NB4 (cell line): ENCODE data around the gene PTPRD.
"Not testable (repeated sequence)": the region's sequence is repeated elsewhere in the genome, so short reads cannot be mapped to it uniquely, and the experiment has no call there.

Experiments used
- DNase-seq: peaks from one replicate; pipeline ENCODE4 v3.0.0; 2010; ENCODE audit warnings: low read depth
- H3K4me3 ChIP-seq: one replicate; pipeline ENCODE4 v1.5.1; 2011; ENCODE audit warnings: mild to moderate bottlenecking, low read depth, low read length, moderate library complexity
- MAX ChIP-seq: IDR thresholded peaks from 2 replicates; pipeline ENCODE4 v1.6.1; 2011; ENCODE audit warnings: low read depth, low read length
- MYC ChIP-seq: IDR thresholded peaks from 2 replicates; pipeline ENCODE4 v1.6.1; 2011; ENCODE audit warnings: low read depth, low read length
- POLR2A ChIP-seq: IDR thresholded peaks from 2 replicates; pipeline ENCODE4 v1.6.1; 2011; ENCODE audit warnings: mild to moderate bottlenecking; ENCODE audit not compliant: insufficient read length; ENCODE audit errors: extremely low read depth
- TF ChIP-seq, protein P1 (sequence below): IDR thresholded peaks from one replicate; pipeline ENCODE4 v1.5.1; 2012; ENCODE audit warnings: low read depth, low read length

Gene PTPRD

GRCh38 chr9:9938432-9938831 is 674.4 kb downstream of the PTPRD start:
- TF ChIP-seq, protein P1, sequence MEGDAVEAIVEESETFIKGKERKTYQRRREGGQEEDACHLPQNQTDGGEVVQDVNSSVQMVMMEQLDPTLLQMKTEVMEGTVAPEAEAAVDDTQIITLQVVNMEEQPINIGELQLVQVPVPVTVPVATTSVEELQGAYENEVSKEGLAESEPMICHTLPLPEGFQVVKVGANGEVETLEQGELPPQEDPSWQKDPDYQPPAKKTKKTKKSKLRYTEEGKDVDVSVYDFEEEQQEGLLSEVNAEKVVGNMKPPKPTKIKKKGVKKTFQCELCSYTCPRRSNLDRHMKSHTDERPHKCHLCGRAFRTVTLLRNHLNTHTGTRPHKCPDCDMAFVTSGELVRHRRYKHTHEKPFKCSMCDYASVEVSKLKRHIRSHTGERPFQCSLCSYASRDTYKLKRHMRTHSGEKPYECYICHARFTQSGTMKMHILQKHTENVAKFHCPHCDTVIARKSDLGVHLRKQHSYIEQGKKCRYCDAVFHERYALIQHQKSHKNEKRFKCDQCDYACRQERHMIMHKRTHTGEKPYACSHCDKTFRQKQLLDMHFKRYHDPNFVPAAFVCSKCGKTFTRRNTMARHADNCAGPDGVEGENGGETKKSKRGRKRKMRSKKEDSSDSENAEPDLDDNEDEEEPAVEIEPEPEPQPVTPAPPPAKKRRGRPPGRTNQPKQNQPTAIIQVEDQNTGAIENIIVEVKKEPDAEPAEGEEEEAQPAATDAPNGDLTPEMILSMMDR: no peak
- TF ChIP-seq MYC (no peak), MAX (no peak), POLR2A (no peak)
- DNase-seq: no peak
- H3K4me3 ChIP-seq: no peak overlapping the region

- not testable (repeated sequence) for DNase-seq, H3K4me3 ChIP-seq
Observed at GRCh38 chr9:9931464-9931863, 681.3 kb downstream of the PTPRD start.

- no peak for DNase-seq
- TF ChIP-seq POLR2A (no peak), MAX (no peak), MYC (no peak)
- TF ChIP-seq, protein P1: no peak
- H3K4me3 ChIP-seq: no peak overlapping the region
Observed at GRCh38 chr9:9924376-9924775, 688.4 kb downstream of the PTPRD start.

- TF ChIP-seq, protein P1: no peak
- no peak for TF ChIP-seq MAX
- TF ChIP-seq POLR2A: no peak
- TF ChIP-seq MYC: no peak
- H3K4me3 ChIP-seq: no peak overlapping the region
- no peak for DNase-seq
Observed at GRCh38 chr9:9921805-9922204, 691.0 kb downstream of the PTPRD start.

GRCh38 chr9:9920425-9921060 is 692.3 kb downstream of the PTPRD start:
- no peak overlapping the region for H3K4me3 ChIP-seq
- TF ChIP-seq MYC: no peak
- no peak for TF ChIP-seq POLR2A
- no peak for TF ChIP-seq MAX
- TF ChIP-seq, protein P1: peak; percentile 56
- DNase-seq: no peak

GRCh38 chr9:9919174-9919775 is 693.5 kb downstream of the PTPRD start:
- no peak for DNase-seq
- TF ChIP-seq MAX: no peak
- no peak for TF ChIP-seq MYC
- no peak for TF ChIP-seq POLR2A
- TF ChIP-seq, protein P1: no peak
- H3K4me3 ChIP-seq: no peak overlapping the region
